NCI-H526 treated with DMSO at 0.1 percent for 48 hours (cell line): ENCODE data around the gene CEP192.
A peak's percentile ranks its signal among the peaks of the same experiment; 100 is the strongest.

Experiments
- DNase-seq: peaks from one replicate; lab custom pipeline; 2025; lab: John Stamatoyannopoulos, UW

CEP192 gene

DNA sequence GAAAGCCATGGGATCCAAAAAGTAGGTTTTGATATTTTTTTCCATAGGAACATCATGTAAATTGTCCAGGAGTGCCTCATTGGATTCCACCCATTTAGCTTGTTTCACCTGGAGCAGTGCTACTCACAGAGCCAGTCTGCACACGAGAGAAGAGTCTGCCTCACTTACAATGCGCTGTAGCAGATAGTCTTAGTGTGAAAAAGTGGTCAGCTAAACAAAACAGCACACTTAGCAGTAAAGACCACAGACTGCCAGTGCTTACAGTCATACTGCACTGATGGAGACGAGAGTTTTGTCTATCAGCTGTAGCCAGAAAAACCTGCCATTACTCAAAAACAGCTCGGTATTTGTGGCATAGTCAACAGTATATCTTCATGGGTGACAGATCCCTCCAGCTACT is 113.9 kb downstream of the CEP192 start:
- no peak for DNase-seq

DNA sequence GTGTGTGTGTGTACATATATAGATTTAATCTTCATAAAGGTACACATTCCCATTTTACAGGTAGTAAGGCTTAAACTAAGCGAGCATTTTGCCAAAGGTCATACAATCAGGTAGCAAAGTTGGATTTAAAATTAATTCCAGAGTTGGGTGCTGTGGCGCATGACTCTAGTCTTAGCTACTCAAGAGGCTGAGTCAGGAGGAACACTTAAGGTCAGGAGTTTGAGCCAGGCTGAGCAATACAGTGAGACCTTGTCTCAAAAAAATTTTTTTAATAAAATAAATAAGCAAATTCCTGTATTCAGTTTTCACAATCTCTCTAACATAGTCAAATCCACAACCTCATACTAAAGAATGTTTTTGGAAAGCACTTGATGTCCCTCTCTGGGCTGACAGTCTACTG is 115.9 kb downstream of the CEP192 start:
- no peak for DNase-seq

DNA sequence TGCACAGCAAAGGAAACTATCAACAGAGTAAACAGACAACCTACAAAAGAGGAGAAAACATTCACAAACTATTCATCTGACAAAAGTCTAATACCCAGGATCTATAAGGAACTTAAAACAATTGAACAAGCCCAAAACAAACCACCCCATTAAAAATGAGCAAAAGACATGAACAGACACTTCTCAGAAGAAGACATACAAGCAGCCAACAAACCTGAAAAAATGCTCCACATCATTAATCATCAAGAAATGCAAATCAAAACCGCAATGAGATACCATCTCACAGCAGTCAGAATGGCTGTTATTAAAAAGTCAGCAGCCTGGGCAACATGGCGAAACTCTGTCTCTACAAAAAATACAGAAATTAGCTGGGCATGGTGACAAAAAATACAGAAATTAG is 117.2 kb downstream of the CEP192 start:
- no peak for DNase-seq

DNA sequence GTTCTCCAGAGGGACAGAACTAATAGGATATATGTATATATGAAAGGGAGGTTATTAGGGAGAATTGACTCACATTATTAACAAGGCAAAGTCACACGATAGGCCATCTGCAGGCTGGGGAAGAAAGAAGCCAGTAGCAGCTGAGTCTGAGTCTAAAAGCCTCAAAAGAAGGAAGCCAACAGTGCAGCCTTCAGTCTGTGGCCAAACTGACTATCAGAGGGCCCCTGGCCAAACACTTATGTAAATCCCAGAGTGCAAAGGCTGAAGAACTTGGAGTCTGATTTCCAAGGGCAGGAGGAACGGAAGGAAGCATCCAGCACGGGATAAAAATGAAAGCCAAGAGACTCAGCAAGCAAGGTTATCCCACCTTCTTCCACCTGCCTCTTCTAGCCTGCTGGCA is 119.4 kb downstream of the CEP192 start:
- DNase-seq, result no peak

DNA sequence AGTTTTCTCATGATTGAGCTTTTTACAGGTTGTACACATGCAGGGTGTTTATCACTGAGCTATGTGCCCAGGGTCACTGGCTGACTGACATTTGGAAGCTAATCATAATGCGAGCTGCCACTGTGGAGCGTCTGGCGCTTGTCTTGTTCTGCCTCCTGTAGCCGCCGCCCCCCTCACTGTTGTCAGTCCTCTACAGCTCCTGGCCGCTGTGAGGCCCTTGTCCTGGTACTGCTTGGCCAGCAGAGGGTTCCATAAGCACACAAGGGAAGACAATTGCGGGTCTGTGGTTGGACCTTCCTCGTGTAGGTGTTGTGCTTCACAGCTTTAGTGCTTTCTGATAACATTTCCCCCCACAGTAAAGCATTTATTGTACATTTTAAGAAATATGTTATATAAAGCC is 121.8 kb downstream of the CEP192 start:
- peak; percentile 25 for DNase-seq

DNA sequence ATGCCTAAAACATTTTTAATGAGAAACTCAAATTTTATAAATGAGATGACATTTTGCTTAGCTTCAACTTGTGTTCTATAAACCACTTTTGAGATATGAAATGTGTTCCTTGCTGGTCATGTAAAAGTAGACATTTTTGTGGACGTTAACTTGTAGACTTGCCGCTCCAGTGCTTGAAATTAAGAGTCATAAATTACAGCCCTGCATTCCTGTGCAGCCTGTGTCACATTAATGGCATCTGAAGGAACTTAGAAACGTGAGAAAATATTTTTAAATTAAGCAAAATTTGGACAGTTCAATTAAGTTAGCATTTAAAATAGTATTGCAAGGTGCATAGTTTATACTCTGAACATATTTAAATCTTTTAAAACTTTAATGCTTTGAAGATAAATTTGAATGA is 129.1 kb downstream of the CEP192 start:
- no peak for DNase-seq

DNA sequence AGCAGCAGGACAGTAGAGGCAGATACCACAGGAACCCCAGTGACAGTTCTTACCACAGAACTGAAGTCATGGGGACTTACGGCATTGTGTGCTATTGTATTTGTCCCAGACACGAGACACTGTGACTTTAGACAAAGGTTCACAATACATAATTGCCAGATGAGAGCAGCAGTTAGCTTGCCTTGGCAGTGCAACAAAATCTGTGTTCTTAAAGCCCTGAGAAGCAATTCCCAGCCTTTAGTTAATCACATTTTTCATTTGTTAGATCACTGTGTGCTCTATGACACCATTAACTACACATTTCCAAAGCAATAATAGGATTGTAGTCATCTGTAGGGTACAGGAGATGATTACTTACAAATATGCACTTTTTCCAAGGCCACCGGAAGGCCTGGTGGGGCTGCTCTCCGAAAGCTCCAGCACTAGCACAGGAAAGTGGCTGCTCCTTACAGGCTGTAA is 129.8 kb downstream of the CEP192 start:
- no peak for DNase-seq

DNA sequence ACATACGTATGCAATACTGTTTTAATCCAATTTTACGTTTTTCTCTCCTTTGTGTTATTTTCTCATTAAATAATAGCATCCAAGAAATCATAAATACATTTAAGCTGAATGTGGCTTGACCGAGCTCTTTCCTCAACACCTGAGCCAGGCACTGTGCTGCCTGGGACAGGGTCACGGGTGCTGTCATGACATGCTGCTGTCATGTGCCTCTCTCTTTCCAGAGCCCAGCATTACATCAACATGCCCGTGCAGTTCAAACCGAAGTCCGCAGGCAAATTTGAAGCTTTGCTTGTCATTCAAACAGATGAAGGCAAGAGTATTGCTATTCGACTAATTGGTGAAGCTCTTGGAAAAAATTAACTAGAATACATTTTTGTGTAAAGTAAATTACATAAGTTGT is 133.2 kb downstream of the CEP192 start:
- DNase-seq, result no peak

DNA sequence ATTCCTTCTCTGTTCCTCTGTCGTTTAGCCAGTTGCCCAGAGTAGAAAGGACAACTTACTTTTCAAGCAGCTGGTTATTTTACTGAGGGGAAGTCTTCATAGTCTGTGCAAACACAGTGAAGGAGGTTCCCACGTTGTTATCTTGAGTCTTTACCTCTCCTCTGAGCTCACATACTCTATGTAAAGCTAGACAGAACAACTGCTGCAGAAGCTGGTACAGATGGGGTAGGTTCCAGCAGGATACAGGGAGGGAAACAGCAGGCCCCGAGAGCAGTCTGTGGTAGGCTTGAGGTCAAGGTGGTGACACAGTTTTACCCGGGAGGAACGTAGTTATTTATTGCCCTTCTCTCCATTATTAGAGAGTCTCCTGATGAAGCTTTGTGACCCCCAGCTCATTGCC is 134.0 kb downstream of the CEP192 start:
- no peak for DNase-seq

DNA sequence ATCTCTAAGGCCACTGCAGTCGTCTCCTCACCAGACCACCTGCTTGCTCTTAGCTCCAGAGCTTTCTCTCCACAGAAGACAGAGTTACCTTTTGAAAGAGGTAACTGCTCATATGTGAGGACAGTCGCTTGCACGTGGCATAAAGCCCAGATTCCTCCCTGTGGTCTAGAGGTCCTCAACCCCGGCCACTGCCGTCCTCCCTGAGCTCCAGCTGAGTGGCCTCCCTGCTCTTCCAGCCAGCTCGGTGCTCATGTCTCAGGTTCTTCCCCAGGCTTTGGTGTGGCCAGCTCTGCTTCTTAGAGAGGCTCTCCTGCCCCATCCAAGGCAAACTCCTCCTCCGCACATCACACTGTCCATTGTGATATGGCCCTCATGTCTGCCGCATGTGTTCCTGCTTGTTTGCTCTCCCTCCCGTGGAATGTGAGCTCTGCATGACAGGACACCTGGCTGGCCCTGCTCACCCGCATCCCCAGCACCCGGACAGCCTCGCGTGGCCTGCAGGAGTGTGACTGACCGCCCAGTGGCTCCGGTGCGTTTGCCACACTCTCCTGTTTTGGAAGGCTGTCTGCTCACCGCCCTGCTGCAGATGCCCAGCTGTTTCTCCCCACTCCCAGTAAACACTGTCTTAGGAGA is 135.9 kb downstream of the CEP192 start:
- no peak for DNase-seq

DNA sequence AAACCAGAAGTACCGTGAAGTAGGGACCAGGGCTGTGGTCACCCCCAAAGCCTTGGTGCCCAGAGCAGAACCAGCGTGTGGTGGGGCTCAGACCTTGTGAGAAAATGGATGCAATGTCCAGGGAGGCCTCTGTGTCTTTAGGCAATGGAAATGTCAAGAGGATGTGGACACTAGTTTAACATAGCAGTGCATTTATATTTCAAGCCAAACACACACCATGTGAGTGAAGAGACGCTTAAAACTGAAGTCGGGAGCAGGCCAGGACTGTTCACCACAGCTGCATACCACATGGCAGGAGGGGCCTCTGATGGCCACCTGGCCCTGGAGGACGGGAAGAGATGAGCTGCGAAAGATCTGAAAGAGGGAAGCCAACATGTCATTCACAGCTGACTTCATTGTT is 140.1 kb downstream of the CEP192 start:
- no peak for DNase-seq

DNA sequence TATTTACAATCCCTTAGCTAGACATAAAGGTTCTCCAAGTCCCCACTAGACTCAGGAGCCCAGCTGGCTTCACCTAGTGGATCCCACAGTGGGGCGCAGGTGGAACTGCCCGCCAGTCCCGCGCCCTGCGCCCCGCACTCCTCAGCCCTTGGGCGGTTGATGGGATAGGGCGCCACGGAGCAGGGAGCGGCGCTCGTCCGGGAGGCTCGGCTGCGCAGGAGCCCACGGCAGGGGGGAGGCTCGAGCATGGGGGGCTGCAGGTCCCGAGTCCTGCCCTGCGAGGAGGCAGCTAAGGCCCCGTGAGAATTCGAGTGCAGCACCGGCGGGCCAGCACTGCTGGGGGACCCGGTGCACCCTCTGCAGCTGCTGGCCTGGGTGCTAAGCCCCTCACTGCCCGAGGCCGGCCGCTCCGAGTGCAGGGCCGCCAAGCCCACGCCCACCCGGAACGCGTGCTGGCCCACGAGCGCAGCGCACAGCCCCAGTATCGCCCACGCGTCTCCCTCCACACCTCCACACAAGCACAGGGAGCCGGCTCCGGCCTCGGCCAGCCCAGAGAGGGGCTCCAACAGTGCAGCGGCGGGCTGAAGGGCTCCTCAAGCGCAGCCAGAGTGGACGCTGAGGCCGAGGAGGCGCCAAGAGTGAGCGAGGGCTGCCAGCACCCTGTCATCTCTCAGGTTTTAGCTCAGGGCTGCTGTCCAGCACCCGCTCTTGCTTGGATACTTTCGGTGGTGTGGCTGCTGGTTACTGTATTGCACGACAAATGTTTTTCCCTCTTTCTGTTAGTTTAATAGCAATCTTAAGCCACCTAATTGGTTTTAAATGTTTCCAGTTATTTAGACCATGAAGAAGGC is 143.6 kb downstream of the CEP192 start:
- no peak for DNase-seq

DNA sequence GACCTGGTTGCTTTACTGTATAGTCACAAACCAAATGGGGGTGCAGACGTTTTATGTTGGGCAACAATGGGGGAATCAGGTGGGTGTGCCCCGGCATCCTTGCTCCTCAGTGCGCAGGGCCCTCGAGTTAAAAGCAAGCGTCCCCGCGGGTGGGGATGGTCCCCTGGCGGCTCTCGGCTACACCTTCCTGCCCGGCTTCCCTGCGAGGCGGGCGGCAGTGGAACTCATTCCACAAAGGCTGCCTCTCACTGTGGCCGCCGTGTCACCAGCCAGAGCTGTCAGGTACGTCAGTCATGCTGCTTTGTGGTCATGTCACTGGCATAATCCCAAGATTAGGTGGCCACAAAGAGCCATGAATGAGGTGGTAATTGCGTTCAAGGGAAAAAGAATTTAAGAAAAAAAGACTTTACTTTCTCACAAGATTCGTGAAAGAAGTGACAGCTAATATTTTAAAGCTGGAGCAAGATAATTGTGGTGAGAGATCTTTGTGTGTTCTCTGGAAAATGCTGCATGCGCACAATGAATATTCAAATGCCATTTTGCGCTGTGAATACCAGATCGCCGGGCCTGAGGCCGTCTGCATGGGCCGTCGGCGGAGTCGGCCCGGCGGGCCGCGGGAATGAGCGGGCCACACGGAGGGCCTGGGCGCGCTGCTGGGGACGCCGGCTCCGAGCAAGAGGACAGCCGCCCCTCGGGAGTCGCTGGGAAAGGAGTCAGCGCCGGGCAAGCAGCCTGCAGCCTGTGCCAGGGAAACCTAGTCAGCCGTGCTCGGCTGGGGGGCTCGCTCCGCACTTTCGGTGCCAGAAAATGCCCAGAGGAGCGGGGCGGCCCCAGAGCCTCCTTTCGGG is 145.1 kb downstream of the CEP192 start:
- DNase-seq, result peak; percentile 4

DNA sequence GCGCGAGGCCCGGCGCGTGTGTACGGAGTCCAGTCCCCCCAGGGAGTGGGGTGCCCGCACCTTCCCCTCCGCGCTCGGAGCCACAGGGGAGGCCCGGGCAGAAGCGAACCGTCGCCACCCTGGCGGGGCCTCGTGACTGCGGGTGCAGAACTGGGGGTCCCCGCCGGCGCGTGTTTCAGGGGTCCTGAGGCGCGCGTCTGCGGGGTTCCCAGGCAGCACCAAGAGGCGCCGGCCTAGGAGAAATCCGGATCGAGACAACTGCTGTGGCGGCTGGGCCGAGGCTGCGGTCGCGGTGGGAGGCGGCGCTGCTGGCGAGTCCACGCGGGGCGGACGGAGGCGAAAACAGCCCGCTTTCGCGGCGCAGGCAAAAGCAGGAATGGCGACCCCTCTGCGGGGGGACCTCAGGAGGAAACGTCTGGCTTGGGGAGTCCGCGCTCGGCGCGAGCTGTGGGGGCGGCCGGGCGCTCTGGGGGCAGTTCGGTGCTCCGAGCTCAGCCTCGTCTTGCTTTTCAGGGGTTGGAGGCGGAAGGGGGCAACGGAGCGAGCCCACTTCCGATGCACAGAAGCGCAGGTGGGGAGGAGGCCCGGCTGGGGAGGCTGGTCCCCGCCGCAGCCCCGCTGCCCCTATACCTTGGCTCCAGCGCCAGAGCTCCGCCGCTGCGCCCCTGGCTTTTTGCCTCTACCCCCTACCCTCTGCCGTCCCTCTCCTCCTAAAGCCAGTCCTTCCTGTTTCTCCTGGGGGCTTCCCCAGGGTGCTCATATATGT is 145.9 kb downstream of the CEP192 start:
- DNase-seq, result no peak

DNA sequence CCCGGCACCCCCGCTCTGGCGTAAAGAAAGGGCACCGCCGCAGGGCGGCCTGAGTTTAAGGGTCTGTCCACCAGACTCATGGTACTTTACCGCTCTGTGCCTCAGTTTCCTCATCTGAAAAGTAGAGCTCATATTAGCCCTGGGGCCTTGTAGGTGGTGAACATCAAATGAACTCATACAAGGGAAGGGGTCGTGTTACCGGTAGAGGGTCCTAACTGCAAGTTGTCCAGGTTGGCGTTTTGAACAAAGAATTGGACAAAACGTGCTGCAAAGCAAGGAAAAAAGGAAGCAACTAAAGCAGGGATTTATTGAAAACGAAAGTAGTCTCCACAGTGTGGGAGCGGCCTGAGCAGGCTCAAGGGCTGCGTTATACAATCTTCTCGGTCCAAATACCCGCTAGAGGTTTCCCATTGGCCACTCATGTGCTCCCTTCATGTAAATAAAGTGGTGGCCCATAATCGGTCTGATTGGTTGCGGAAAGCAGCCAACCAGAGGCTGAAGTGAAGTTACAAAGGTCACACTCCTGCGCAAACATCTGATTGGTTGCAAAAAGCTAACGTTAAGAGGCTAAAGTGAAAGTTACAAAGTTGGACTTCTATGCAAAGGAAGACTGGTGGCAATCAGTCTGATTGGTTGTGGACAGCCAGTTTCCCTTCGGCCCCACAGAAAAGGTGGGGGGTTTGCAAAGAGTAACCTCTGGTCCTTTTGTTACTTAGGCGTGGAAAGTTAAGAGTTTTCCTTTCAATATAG is 146.7 kb downstream of the CEP192 start:
- DNase-seq, result no peak

DNA sequence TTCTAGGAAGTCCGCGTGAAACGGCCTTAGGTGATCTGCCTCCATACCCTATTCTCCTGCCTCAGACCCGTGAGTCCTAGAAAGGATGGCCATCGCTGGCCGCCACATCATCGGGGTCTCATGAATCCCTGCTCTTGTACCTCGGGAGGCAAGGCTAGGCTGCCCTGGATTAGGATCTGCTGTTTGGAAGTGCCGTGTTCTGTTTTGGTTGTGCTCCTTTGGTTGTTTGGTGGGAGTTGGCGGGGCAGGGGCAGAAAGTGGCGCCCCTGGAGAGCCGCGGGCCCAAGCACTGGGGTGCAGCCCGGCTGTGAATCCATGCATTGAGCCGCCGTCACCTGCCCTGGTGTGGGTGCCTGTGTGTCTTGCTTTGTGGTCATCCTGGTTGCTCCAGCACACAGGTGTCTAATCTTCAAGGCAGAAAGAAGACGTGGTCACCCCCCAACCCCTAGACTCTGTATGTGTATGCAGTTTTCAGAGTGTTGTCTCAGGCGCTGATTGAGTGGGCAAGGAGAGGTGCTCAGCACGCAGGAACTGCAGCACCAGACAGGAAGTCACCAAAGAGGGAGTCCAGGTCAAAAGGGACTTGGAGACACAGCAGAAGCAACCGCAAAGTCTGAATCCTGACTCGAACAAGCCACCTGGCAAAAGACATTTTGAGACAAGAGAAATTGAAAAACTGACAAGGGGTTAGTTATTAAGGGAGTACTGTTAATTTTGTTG is 147.4 kb downstream of the CEP192 start:
- no peak for DNase-seq

DNA sequence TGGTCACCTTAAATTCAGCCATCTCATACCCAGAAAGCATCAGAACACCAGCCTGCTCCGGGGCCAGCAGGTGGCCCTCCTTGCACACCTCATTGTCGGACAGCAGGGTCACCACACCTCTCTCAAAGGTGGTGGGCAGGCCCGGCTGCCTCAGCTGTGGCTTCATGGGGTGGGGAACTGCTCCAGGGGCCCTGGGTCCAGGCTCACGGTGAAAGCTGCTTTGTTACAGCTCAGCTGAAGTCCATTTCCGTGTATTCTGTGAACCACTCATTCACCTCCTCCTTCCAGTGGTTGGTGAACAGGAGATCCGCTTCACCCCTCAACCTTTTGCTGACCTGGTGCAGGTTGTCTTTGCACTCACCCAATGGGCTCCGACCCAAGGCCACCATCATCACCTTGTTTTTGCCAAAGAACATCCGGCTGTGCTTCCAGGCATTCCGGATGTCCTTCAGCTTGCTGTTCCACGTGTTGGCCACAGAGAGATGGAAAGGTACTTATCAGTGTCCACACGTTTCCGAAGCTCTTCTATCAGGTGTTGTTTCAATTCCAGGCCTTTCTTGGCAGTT is 148.8 kb downstream of the CEP192 start:
- no peak for DNase-seq

DNA sequence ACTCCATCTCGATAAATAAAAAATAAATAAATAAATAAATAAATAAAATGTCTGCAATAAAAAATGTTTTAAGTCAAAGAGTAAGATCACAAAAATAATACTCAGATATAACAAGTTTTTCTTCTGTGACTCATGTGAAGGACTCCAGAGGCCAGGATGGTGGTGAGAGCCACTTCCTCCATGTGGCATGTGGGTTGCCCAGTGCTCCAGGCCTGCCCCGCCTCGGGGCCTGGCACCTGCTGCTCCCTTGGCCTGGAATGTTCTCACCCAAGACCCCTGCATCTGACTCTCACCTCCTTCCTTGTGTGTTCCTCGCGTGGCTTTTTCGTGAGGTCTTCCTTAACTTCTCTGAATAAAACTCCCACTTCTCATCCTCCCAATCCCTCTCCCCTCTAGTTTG is 150.0 kb downstream of the CEP192 start:
- no peak for DNase-seq

DNA sequence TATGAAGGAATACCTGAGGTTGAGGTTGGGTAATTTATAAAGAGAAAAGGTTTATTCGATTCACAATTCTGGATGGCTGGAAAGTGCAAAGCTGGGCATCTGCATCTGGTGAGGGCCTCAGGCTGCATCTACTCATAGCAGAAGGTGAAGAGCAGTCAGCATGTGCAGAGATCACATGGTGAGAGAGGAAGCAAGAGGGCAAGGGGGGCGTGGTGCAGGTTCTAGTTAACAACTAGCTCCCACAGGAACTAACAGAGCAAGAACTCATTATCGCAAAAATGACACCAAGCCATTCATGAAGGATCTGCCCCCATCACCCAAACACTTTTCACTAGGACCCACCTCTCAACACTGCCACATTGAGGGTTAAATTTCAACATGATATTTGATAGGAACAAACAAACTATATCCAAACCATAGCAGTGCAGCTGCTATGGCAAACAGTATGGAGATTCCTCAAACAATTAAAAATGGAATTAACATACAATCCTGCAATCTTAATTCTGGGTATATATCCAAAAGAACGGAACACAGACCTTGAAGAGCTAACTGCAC is 154.6 kb downstream of the CEP192 start:
- no peak for DNase-seq

DNA sequence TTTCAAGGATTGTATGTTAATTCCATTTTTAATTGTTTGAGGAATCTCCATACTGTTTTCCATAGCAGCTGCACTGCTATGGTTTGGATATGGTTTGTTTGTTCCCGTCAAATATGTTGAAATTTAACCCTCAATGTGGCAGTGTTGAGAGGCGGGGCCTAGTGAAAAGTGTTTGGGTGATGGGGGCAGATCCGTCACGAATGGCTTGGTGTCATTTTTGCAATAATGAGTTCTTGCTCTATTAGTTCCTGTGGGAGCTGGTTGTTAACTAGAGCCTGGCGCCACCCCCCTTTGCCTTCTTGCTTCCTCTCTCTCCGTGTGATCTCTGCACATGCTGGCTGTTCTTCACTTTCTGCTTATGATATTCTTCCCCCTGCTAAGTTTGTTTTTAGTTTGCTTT is 156.0 kb downstream of the CEP192 start:
- peak; percentile 4 for DNase-seq
